Tibial artery (tissue), 4 donors: ENCODE measurements around the gene PDE4B.
A peak's percentile ranks its signal among the peaks of the same experiment; 100 is the strongest.

Source experiments
- DNase-seq, 2 donors: peaks; one replicate each; pipeline ENCODE4 v3.0.0-alpha.2; 2019
- H3K27ac ChIP-seq, 2 donors: fragments of 200-600 bp; sonication (generic) in 1 of 2; 1 replicate in 1 of 2; 2 replicates in 1 of 2; pipeline ENCODE4 v1.5.1; 2018 to 2019; ENCODE audit warnings: mild to moderate bottlenecking in 1 of 2
- H3K27me3 ChIP-seq, 2 donors: fragments of 200-600 bp; sonication (generic) in 1 of 2; one replicate each; pipeline versions ENCODE4 v1.5.1 to v1.6.0; 2016 to 2019
- H3K36me3 ChIP-seq, 3 donors: fragments of 200-600 bp; sonication (generic) in 2 of 3; one replicate each; pipeline ENCODE4 v1.5.1; 2016 to 2019; ENCODE audit warnings: mild to moderate bottlenecking in 2 of 3
- H3K4me1 ChIP-seq, 4 donors: fragments of 200-600 bp; sonication (generic) in 2 of 4; 1 replicate in 3 of 4; 2 replicates in 1 of 4; pipeline ENCODE4 v1.5.1; 2016 to 2019
- H3K4me3 ChIP-seq, 2 donors: fragments of 200-600 bp; sonication (generic) in 1 of 2; 1 replicate in 1 of 2; 2 replicates in 1 of 2; pipeline ENCODE4 v1.5.1; 2018 to 2019; ENCODE audit warnings: mild to moderate bottlenecking in 2 of 2
- H3K9me3 ChIP-seq, 3 donors: fragments of 200-600 bp; sonication (generic) in 1 of 3; one replicate each; pipeline ENCODE4 v1.5.1; 2016 to 2019
- intact Hi-C: fragments of 100-400 bp; cut with DNase I; formaldehyde crosslinking; loops from one replicate; pipeline ENCODE4 v1.15.0; 2023; ENCODE audit warnings: low total_unique reads
- TF ChIP-seq, protein P1 (sequence below), 2 experiments: fragments of 200-600 bp in 1 of 2; fragments of 450-650 bp in 1 of 2; IDR thresholded peaks; one replicate each; pipeline ENCODE4 v1.5.1; 2017 to 2019; ENCODE audit warnings: antibody characterized with exemption in 2 of 2, mild to moderate bottlenecking in 1 of 2, moderate library complexity in 1 of 2

Gene PDE4B

DNA sequence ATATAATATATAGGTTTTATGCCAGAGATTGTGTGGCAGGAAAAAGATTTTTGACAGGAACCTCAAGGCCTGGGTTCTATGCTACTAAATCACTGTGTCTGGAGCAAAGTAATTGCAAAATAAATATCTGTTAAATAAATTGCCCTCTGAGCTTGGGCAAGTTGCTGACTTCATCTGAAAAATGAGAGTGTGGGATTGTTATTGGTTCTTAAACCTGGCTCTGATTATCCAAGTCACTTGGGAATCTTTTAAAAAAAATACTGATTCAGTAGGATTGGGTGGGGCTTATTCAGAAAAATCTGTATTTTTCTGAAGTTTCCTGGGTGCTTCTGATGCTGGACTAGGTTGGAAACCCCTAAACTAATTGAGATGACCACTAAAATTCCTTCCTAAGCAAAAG lies 567.1 kb downstream of the PDE4B start:
- intact Hi-C loops, result loop anchor here (10.0 kb wide), 1 partner anchor 85 kb away; no protein-coding TSS in a partner anchor
- Histone ChIP-seq H3K27me3 (no peaks in the 10 kb centered on the region), H3K27ac (peak overlapping the region; percentile 32 to 42), H3K4me3 (no peak overlapping the region), H3K9me3 (no peaks in the 10 kb centered on the region), H3K4me1 (peaks cover 0 to 20% (median 18%) of the 10 kb centered on the region in 4 donors), H3K36me3 (peaks cover 16 to 41% (median 16%) of the 10 kb centered on the region in 3 donors)
- TF ChIP-seq, protein P1, sequence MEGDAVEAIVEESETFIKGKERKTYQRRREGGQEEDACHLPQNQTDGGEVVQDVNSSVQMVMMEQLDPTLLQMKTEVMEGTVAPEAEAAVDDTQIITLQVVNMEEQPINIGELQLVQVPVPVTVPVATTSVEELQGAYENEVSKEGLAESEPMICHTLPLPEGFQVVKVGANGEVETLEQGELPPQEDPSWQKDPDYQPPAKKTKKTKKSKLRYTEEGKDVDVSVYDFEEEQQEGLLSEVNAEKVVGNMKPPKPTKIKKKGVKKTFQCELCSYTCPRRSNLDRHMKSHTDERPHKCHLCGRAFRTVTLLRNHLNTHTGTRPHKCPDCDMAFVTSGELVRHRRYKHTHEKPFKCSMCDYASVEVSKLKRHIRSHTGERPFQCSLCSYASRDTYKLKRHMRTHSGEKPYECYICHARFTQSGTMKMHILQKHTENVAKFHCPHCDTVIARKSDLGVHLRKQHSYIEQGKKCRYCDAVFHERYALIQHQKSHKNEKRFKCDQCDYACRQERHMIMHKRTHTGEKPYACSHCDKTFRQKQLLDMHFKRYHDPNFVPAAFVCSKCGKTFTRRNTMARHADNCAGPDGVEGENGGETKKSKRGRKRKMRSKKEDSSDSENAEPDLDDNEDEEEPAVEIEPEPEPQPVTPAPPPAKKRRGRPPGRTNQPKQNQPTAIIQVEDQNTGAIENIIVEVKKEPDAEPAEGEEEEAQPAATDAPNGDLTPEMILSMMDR (IDR thresholded peaks at IDR 0.05), result no peak
- DNase-seq, result no peak

DNA sequence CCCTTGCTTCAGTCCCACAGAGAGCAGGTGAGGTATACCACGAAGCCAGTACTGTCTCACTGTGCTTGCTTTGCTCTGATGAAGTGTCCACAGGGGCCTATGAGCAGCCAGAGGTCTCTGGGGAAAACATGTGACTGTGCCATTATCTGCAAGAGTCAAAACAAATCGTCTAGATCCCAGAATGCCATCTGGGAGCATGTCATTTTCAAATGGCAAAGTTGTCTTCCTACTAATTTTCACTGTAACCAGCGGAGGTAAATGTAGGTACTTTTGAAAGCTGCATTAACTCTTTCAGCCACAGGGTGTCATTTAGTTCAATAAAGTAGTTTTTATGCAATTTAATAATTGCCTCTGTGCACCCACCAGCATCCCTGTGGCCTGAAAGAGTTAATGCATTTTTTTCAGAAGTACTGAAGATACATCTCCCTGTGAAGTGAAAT lies 567.6 kb downstream of the PDE4B start:
- no peak overlapping the region for H3K4me3 ChIP-seq
- TF ChIP-seq, protein P1 (IDR thresholded peaks at IDR 0.05), result no peak
- no peaks in the 10 kb centered on the region for H3K9me3 ChIP-seq
- peak overlapping the region; percentile 32 to 42 for H3K27ac ChIP-seq
- peaks cover 20 to 45% (median 21%) of the 10 kb centered on the region in 3 donors for H3K36me3 ChIP-seq
- intact Hi-C loops, result no loop called here
- H3K4me1 ChIP-seq, result peaks cover 0 to 19% (median 18%) of the 10 kb centered on the region in 4 donors
- no peaks in the 10 kb centered on the region for H3K27me3 ChIP-seq
- DNase-seq, result no peak

DNA sequence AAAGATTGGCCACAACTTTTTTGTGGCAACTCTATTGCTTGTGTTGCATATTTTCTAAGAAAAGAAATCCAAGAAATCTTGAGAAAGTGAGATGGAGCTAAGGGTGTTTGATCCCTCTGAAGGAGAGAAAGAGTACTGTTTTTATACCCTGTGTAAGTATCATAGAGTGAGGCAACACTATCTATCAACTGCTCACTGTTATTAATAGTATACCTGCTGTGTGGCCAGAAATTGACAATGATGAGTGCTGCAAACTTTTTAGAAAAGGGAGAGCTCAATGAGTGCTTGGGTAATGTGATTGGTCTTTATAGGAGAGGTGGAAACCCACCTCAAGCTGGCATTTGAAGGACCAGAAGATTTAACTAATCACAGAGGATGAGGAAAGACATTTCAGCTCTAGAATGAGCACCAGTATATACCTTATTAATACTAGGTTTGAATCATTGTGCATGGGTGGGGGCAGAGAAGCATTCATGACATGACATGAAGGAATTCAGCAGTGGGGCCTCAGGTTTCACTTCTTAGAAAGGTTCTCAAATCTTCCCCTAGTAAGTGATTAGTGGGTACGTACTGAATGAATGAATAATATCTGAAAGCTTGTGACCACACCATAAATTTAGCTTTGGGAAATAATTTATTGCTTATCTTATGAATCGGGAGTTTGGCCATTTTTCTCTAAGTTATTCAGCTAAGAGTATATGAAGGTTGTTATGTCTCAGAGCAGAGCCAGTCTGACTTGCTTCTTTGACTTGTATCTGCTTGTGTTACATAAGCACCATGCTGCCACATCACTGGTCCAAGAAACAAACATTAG lies 572.1 kb downstream of the PDE4B start:
- Histone ChIP-seq H3K36me3 (peaks cover 40 to 82% (median 58%) of the 10 kb centered on the region in 3 donors), H3K4me3 (no peak overlapping the region), H3K4me1 (peaks cover 0 to 8% (median 8%) of the 10 kb centered on the region in 4 donors), H3K27me3 (no peaks in the 10 kb centered on the region), H3K9me3 (no peaks in the 10 kb centered on the region), H3K27ac (no peak overlapping the region)
- no peak for DNase-seq
- intact Hi-C loops, result no loop called here
- TF ChIP-seq, protein P1 (IDR thresholded peaks at IDR 0.05), result no peak

DNA sequence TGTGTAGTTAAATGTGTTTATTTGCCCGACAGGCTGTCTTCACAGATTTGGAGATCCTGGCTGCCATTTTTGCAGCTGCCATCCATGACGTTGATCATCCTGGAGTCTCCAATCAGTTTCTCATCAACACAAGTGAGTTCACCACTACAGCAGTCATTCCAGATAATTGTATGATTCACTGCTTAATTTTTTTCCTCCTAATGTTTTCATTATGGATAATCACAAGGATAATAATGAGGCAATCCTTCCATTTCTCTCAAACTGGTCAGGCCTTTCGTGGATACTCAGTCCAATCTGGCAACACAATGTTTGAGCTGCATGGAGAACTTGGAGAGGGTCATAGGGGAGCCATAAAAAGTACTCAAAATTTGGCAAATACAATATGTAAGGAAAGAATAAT lies 572.9 kb downstream of the PDE4B start:
- H3K9me3 ChIP-seq, result no peaks in the 10 kb centered on the region
- no peak overlapping the region for H3K4me3 ChIP-seq
- TF ChIP-seq, protein P1 (IDR thresholded peaks at IDR 0.05), result no peak
- H3K27me3 ChIP-seq, result no peaks in the 10 kb centered on the region
- no peak overlapping the region for H3K27ac ChIP-seq
- intact Hi-C loops, result no loop called here
- peaks cover 0 to 5% (median 0%) of the 10 kb centered on the region in 4 donors for H3K4me1 ChIP-seq
- peaks cover 40 to 83% (median 58%) of the 10 kb centered on the region in 3 donors for H3K36me3 ChIP-seq
- DNase-seq, result no peak

DNA sequence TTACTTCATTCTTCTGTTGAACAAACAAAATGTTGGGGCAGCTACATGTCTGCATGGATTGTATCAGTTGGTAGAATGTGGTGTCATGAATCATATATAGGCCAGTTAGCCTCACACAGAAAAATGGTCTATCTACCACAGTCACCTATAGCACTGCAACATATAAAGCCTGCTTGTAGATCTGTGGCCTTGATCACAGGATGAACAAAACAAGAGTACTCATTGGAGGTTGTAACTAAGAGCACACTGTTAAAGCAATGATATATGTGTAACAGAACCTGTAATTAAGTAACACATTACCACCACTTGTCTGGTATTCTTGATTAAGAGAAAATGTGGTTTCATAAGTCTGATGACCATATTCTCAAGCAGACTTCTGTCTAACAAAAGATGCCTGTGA lies 573.9 kb downstream of the PDE4B start:
- H3K36me3 ChIP-seq, result peaks cover 40 to 84% (median 58%) of the 10 kb centered on the region in 3 donors
- no peak for DNase-seq
- H3K9me3 ChIP-seq, result no peaks in the 10 kb centered on the region
- H3K27ac ChIP-seq, result no peak overlapping the region
- no peaks in the 10 kb centered on the region for H3K27me3 ChIP-seq
- TF ChIP-seq, protein P1 (IDR thresholded peaks at IDR 0.05), result no peak
- peaks cover 0 to 13% (median 5%) of the 10 kb centered on the region in 4 donors for H3K4me1 ChIP-seq
- no peak overlapping the region for H3K4me3 ChIP-seq
- intact Hi-C loops, result no loop called here
